K562 (cell line): ENCODE measurements around the gene COMMD9. TPM values are rescaled to one million over a fixed set of nuclear protein-coding genes. Genes with fewer than 3 reads are reported as not detected.
A peak's percentile ranks its signal among the peaks of the same experiment; 100 is the strongest.

Experiments used
- ATAC-seq: fragments of 200-7000 bp; cut with Tn5 transposase; 3 replicates; pipeline ENCODE4 v1.9.1; 2020; ENCODE audit warnings: moderate library complexity
- BruUV-seq: library from RNA; stranded (reverse); fragments of 400-500 nt; replicated peaks from 2 replicates; lab custom pipeline; 2021; lab: Mats Ljungman, UMichigan
- CTCF ChIA-PET: fragments of 300-600 bp; formaldehyde crosslinking; extraction: SDS; loops from one replicate; lab custom pipeline; 2021; ENCODE audit warnings: low intra/inter-chr PET ratio; lab: Yijun Ruan, JAX
- POLR2A ChIA-PET: fragments of 300-600, 350-650 bp; sonication (Branson Sonifier 250); formaldehyde crosslinking; extraction: SDS; loops from one replicate; lab custom pipeline; 2021; ENCODE audit warnings: antibody characterized with exemption, inconsistent platforms; lab: Yijun Ruan, JAX
- DNase-seq, 4 experiments: peaks; one replicate each; pipeline versions ENCODE4 v3.0.0 to v3.0.0-alpha.2; 2011 to 2018; ENCODE audit warnings: low spot score in 3 of 4, mixed read lengths in 3 of 4; ENCODE audit errors: extremely low read depth in 1 of 4
- FAIRE-seq: peaks from 2 replicates; lab custom pipeline; 2011; peaks lifted over from hg19 to GRCh38; lab: Jason Lieb, UNC
- H2AFZ ChIP-seq: 2 replicates; pipeline ENCODE4 v1.6.0; 2011; ENCODE audit warnings: low read depth, low read length, control low read depth, inconsistent platforms
- H3K27ac ChIP-seq: fragments of 200-600 bp; 3 replicates; pipeline ENCODE4 v1.8.0; 2011; ENCODE audit warnings: low read depth, mild to moderate bottlenecking, control low read depth, inconsistent platforms, low read length, moderate library complexity, mixed read lengths; ENCODE audit errors: extremely low read depth
- H3K27me3 ChIP-seq, 2 experiments: fragments of 300-600 bp in 1 of 2; 2 replicates in 1 of 2; 3 replicates in 1 of 2; pipeline versions ENCODE4 v1.6.0 to v1.8.0; 2011; ENCODE audit warnings: inconsistent platforms in 2 of 2, low read length in 2 of 2, mild to moderate bottlenecking in 1 of 2, mixed read lengths in 1 of 2, moderate library complexity in 1 of 2; ENCODE audit not compliant: control insufficient read depth in 2 of 2, insufficient read depth in 2 of 2
- H3K36me3 ChIP-seq: fragments of 300-600 bp; 3 replicates; pipeline ENCODE4 v1.8.0; 2011; ENCODE audit warnings: mild to moderate bottlenecking, low read length, inconsistent platforms; ENCODE audit not compliant: control insufficient read depth, insufficient read depth
- H3K4me1 ChIP-seq, 2 experiments: fragments of 200-600 bp in 1 of 2; replicated peaks in 1 of 2; 2 replicates in 1 of 2; 3 replicates in 1 of 2; pipeline versions ENCODE4 v1.5.1 to v1.8.0; 2011; ENCODE audit warnings: inconsistent platforms in 2 of 2, low read length in 2 of 2, mild to moderate bottlenecking in 1 of 2, mixed read lengths in 1 of 2, moderate library complexity in 1 of 2; ENCODE audit not compliant: control insufficient read depth in 2 of 2, insufficient read depth in 2 of 2
- H3K4me2 ChIP-seq: 2 replicates; pipeline ENCODE4 v1.6.1; 2011; ENCODE audit warnings: low read length, control low read depth, inconsistent platforms, mixed read lengths; ENCODE audit not compliant: insufficient read depth
- H3K4me3 ChIP-seq: fragments of 200-600 bp; sonication (generic), shearing (Covaris generic); 2 replicates; pipeline ENCODE4 v1.5.1; 2016; ENCODE audit warnings: control low read depth, inconsistent platforms
- H3K79me2 ChIP-seq: fragments of 200-600 bp; 3 replicates; pipeline ENCODE4 v1.8.0; 2011; ENCODE audit warnings: low read length, inconsistent platforms; ENCODE audit not compliant: control insufficient read depth, insufficient read depth
- H3K9ac ChIP-seq, 2 experiments: 2 replicates each; pipeline versions ENCODE4 v1.6.0 to v1.6.1; 2011; ENCODE audit warnings: low read depth in 2 of 2, low read length in 2 of 2, control low read depth in 1 of 2, inconsistent platforms in 1 of 2, mild to moderate bottlenecking in 1 of 2, mixed read lengths in 1 of 2; ENCODE audit not compliant: insufficient read depth in 1 of 2
- H3K9me1 ChIP-seq: one replicate; pipeline ENCODE4 v1.6.0; 2011; ENCODE audit warnings: inconsistent platforms, mild to moderate bottlenecking, low read length, moderate library complexity; ENCODE audit not compliant: control insufficient read depth, insufficient read depth
- H3K9me3 ChIP-seq: replicated peaks from 2 replicates; pipeline ENCODE4 v1.5.1; 2011; ENCODE audit warnings: low read depth, low read length, inconsistent platforms; ENCODE audit not compliant: control insufficient read depth, insufficient read depth
- H4K20me1 ChIP-seq: replicated peaks from 2 replicates; pipeline ENCODE4 v1.6.1; 2011; ENCODE audit warnings: low read length, inconsistent platforms, mixed read lengths; ENCODE audit not compliant: control insufficient read depth, insufficient read depth
- CBFB ChIP-seq: sonication (generic); formaldehyde crosslinking; IDR thresholded peaks from 2 replicates; pipeline ENCODE4 v1.4.0; 2020; ENCODE audit warnings: mild to moderate bottlenecking, missing genetic modification reagents
- POLR2B ChIP-seq: fragments of 450-650 bp; IDR thresholded peaks from 2 replicates; pipeline ENCODE4 v1.6.1; 2018; ENCODE audit warnings: low read depth; ENCODE audit not compliant: partially characterized antibody
- SMC3 ChIP-seq: conservative IDR thresholded peaks from 2 replicates; pipeline ENCODE4 v1.6.1; 2011; ENCODE audit warnings: low read depth, low read length, improper control_type of control experiment; ENCODE audit not compliant: insufficient read depth
- STAG1 ChIP-seq: sonication (generic); formaldehyde crosslinking; IDR thresholded peaks from 2 replicates; pipeline ENCODE4 v1.5.0; 2020; ENCODE audit warnings: missing genetic modification reagents, borderline replicate concordance
- TCF7 ChIP-seq: sonication (generic); IDR thresholded peaks from 2 replicates; pipeline ENCODE4 v1.6.1; 2016; ENCODE audit warnings: antibody characterized with exemption, borderline replicate concordance
- TFAP4 ChIP-seq: sonication (generic); formaldehyde crosslinking; IDR thresholded peaks from 2 replicates; pipeline ENCODE4 v1.8.0; 2022; ENCODE audit warnings: missing genetic modification reagents, mild to moderate bottlenecking, moderate library complexity, borderline replicate concordance
- ZNF165 ChIP-seq: fragments of 250-450 bp; sonication (Bioruptor Pico); IDR thresholded peaks from 2 replicates; pipeline ENCODE4 v1.4.0; 2020; ENCODE audit warnings: borderline replicate concordance
- WGBS: fragments of 100-300 bp; shearing (Covaris generic); methylation state at CpG from one replicate; pipeline ENCODE4 v1.1.6; 2016; ENCODE audit warnings: low coverage, mixed read lengths; ENCODE audit not compliant: insufficient coverage; ENCODE audit errors: missing lambda C conversion rate; 5-methylcytosine and 5-hydroxymethylcytosine counted together
- in situ Hi-C: fragments of 300-500 bp; cut with MboI; formaldehyde crosslinking; loops from 4 replicates; pipeline ENCODE4 v1.15.0; 2018; ENCODE audit warnings: inconsistent platforms, mixed read lengths
- intact Hi-C: fragments of 100-400 bp; cut with micrococcal nuclease; formaldehyde crosslinking; loops from 2 replicates; pipeline ENCODE4 v1.14.2; 2022
- polyA plus RNA-seq, 8 experiments: library from polyadenylated mRNA; depleted of rRNA in 4 of 8; stranded (reverse) in 5 of 8; unstranded in 3 of 8; fragments of >200 nt; fragmentation: Nextera tagmentation in 2 of 8; fragmentation: Illumina TruSeq in 1 of 8; extraction: Ambion mirVana in 2 of 8; extraction: Trizol in 1 of 8; gene quantifications; 2 replicates each; pipeline versions ENCODE4 v1.2.1 to v1.2.3, GENCODE V29; 2011 to 2014; ENCODE audit warnings: inconsistent platforms in 1 of 8, missing spikeins in 1 of 8
- total RNA-seq, 7 experiments: library from RNA; depleted of rRNA in 6 of 7; stranded (reverse); fragments of >200 nt in 6 of 7; fragmentation: Illumina TruSeq in 2 of 7; extraction: Trizol in 2 of 7; gene quantifications; 2 replicates each; pipeline versions ENCODE4 v1.2.1 to v1.2.3, GENCODE V29; 2011 to 2021; ENCODE audit warnings: low replicate concordance in 1 of 7
- TF ChIP-seq, protein P1 (sequence below), 2 experiments: fragments of 450-650 bp; formaldehyde crosslinking in 1 of 2; IDR thresholded peaks; 2 replicates each; pipeline versions ENCODE4 v1.4.0 to v1.6.1; 2014 to 2020; ENCODE audit warnings: mild to moderate bottlenecking in 2 of 2, borderline replicate concordance in 1 of 2, low read depth in 1 of 2
- TF ChIP-seq, protein P2 (sequence below): fragments of 250-450 bp; sonication (Bioruptor Pico); IDR thresholded peaks from 2 replicates; pipeline ENCODE4 v1.8.0; 2021; ENCODE audit warnings: mild to moderate bottlenecking, moderate library complexity

The COMMD9 gene
- total and polyA plus RNA-seq, 9 of the 15 experiments (the other 6 are each of a cell fraction or from before 2014, with no cell fraction given): 27.3 to 121 (median 48.0) TPM

DNA sequence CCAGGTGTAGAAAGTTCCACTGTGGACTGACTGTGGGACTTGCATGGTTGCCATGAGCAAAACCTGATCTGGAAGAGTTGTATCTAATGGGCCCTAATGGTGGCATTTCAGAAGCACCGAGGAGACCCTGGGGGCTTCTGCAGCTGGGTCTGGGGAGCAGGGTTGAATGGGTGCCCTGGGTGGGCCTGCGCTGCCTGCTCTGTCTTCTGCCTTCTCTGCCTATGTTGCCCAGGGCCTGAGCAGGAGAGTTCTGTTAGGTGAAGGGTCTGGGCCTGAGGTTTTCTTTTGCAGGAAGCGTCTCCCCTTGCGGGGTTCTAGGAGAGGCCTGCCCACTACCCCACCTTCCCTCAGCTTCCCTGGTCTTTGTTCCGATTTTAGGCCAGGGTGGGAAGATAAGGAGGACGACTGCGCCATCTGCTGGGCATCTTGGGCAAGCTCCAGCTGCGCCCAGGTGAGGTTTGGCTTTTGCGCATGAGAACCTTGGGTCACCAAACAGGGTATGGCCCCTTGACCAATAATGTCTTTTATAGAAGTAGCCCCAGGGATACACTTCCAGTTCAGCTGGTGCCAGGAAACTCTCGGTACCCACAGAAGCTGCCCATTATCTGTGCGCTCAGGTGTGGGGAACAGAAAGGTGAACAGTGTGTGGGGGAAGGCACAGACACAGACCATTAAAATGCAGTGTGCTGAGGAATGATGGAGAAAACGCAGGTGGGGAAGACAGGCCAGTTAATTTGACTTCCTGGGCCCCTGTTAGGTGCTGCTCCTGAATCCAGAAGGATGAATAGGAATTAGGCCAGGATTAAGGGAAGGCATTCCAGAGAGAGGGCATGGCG, 23.2 kb downstream of the COMMD9 start:
- ChIA-PET CTCF (interaction anchor here (1.2 to 2.9 kb wide), 3 partner anchors 444 to 778 kb away, joined by 5 to 23 read pairs (median 7); no protein-coding TSS in a partner anchor), POLR2A (interaction anchor here (0.8 kb wide), 1 partner anchor 13 kb away, joined by 4 read pairs; no protein-coding TSS in a partner anchor)
- intact Hi-C loops: loop anchor here (1.0 to 5.0 kb wide), 2 partner anchors 650 to 779 kb away; no protein-coding TSS in a partner anchor
- FAIRE-seq (peak; percentile 93), ATAC-seq (peak; percentile 95), DNase-seq (peak; percentile 73 to 78 (median 76))
- no peak overlapping the region for H3K27ac ChIP-seq
- H3K27me3 ChIP-seq: peaks cover 0 to 5% of the 10 kb centered on the region in 2 experiments; a peak in 3 of 5 replicates
- no peak overlapping the region for H3K4me3 ChIP-seq
- H3K4me2 ChIP-seq: no peak overlapping the region
- H3K79me2 ChIP-seq: no peaks in the 10 kb centered on the region
- H3K9me1 ChIP-seq: peaks cover 2% of the 10 kb centered on the region
- WGBS: 13% methylated on average over 13 of the region's 13 CpGs
- no peak overlapping the region; a peak in 1 of 4 replicates for H3K9ac ChIP-seq
- no TSS peak for BruUV-seq
- H2AFZ ChIP-seq: no peak overlapping the region
- no peaks in the 10 kb centered on the region; the same call in 1 of the 2 replicates for H4K20me1 ChIP-seq
- no peaks in the 10 kb centered on the region for H3K4me1 ChIP-seq
- in situ Hi-C loops: loop anchor here (10.0 kb wide), 3 partner anchors 231 to 791 kb away; no protein-coding TSS in a partner anchor
- H3K9me3 ChIP-seq: no peaks in the 10 kb centered on the region
- no peaks in the 10 kb centered on the region for H3K36me3 ChIP-seq
- no peak for TF ChIP-seq TCF7
- no peak for TF ChIP-seq POLR2B
- TF ChIP-seq CBFB (CRISPR knock-in tag): no peak
- TF ChIP-seq STAG1 (CRISPR knock-in tag): peak; percentile 95
- TF ChIP-seq, protein P1, sequence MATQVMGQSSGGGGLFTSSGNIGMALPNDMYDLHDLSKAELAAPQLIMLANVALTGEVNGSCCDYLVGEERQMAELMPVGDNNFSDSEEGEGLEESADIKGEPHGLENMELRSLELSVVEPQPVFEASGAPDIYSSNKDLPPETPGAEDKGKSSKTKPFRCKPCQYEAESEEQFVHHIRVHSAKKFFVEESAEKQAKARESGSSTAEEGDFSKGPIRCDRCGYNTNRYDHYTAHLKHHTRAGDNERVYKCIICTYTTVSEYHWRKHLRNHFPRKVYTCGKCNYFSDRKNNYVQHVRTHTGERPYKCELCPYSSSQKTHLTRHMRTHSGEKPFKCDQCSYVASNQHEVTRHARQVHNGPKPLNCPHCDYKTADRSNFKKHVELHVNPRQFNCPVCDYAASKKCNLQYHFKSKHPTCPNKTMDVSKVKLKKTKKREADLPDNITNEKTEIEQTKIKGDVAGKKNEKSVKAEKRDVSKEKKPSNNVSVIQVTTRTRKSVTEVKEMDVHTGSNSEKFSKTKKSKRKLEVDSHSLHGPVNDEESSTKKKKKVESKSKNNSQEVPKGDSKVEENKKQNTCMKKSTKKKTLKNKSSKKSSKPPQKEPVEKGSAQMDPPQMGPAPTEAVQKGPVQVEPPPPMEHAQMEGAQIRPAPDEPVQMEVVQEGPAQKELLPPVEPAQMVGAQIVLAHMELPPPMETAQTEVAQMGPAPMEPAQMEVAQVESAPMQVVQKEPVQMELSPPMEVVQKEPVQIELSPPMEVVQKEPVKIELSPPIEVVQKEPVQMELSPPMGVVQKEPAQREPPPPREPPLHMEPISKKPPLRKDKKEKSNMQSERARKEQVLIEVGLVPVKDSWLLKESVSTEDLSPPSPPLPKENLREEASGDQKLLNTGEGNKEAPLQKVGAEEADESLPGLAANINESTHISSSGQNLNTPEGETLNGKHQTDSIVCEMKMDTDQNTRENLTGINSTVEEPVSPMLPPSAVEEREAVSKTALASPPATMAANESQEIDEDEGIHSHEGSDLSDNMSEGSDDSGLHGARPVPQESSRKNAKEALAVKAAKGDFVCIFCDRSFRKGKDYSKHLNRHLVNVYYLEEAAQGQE (IDR thresholded peaks at IDR 0.05; ENCODE audit: borderline replicate concordance): peak; percentile 67
- TF ChIP-seq, protein P1 (CRISPR knock-in tag; IDR thresholded peaks at IDR 0.05; ENCODE audit: low read depth): no peak
- no peak for TF ChIP-seq ZNF165 (CRISPR knock-in tag)
- TF ChIP-seq SMC3: peak; percentile 87
- TF ChIP-seq, protein P2, sequence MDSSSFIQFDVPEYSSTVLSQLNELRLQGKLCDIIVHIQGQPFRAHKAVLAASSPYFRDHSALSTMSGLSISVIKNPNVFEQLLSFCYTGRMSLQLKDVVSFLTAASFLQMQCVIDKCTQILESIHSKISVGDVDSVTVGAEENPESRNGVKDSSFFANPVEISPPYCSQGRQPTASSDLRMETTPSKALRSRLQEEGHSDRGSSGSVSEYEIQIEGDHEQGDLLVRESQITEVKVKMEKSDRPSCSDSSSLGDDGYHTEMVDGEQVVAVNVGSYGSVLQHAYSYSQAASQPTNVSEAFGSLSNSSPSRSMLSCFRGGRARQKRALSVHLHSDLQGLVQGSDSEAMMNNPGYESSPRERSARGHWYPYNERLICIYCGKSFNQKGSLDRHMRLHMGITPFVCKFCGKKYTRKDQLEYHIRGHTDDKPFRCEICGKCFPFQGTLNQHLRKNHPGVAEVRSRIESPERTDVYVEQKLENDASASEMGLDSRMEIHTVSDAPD (CRISPR knock-in tag): no peak
- TF ChIP-seq TFAP4: peak; percentile 34; the same call in 1 of the 2 replicates
